HG03097 (cell line): Measurements from ENCODE around the gene MOV10L1.
"Not testable (repeated sequence)": the region's sequence is repeated elsewhere in the genome, so short reads cannot be mapped to it uniquely, and the experiment has no call there.

Experiments used
- ATAC-seq: cut with Tn5 transposase; IDR thresholded peaks from one replicate; pipeline ENCODE4 v1.9.1; 2021; ENCODE audit not compliant: unreplicated experiment, low FRiP score

Gene MOV10L1

DNA sequence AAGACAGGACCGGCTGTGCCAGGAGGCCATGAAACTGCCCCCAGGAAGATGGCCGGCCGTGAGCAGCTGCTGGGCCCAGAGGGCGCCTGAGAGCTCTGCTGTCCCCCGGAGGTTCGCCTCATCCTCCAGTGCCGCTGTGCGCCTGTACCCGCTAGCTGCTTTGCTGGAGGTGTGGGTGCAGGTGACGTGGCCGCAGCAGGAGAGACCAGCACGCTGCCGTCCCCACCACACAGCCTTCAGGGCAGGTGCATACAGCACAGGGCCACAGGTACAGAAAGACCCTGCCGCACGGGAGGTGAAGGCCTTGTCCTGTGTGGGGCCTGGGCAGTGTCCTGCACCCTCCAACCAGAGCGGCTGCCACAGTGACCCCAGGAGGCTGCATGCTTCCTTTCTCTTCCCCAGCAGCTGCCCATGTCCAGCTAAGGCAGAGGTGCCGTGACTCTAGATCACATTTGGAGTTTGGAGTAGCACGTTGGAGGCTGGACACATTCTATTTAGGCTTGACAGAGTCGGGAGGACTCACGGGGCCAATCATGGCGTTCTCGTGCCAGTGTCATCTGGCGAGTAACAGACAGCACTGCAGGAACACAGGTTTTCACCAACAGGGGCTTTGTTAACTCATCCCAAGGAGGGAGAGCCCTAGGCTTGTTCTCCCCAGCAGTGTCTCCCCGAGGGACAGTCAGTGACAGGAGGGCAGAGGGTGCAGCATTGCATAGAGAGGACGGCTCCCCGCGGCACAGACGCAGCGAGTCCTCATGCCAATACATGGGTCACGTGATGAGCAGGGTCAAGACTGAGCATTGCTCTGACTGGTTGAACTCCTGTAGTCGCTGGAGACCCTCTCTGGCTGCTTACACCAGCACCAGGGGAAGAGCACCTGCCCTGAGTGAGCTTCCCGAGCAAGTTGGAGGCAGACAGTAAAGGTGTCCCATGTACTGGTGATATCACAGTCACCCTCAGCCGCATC, 62.0 kb downstream of the MOV10L1 start:
- no peak for ATAC-seq

DNA sequence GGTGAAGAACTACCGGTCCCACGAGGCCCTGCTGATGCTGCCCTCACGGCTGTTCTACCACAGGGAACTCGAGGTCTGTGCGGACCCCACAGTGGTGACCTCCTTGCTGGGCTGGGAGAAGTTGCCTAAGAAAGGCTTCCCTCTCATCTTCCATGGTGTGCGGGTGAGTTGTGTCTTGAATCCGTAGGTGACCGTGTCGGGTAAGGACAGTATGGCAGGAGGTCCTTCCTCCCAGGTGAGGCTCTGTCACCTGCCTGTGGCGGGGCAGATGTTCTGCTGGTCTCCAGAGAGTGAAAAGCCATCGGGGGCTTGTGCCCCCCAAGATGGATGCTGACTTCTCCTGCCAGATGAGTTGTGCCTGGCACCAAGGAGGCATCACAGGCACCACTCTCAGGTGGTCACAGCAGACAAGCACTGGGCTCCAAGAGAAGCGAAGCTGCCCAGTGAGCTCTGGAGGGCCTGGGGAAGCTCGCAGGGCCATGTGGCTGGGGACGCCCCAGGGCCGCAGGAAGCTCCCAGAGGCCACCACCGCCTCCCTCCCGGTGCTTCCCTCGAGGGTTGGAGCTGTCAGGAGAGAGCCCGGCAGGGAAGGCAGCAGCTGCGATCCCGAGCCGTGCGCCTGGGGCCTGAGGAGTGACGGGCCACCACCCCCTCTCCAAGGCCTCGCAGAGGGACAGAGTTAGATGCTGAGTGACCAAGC, 63.4 kb downstream of the MOV10L1 start:
- ATAC-seq, result no peak

DNA sequence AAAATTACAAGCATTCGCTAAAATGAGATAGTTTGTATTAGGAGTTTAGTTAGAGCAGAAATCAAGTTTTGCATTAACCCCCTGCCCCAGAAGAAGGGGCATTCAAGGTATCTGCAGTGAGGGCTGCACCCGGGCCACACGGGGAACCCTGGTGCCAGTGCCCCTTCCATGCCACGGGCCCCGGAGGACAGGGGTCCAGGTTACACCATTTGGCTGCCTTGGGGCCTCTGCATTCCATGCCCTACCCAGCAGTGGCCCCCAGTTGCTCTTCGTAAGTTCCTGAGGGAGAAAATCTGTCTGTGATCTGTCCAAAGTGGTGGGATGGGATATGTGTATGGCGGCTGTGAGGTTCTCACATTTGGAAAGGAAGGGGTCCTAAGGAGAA, 63.9 kb downstream of the MOV10L1 start:
- ATAC-seq, result no peak

DNA sequence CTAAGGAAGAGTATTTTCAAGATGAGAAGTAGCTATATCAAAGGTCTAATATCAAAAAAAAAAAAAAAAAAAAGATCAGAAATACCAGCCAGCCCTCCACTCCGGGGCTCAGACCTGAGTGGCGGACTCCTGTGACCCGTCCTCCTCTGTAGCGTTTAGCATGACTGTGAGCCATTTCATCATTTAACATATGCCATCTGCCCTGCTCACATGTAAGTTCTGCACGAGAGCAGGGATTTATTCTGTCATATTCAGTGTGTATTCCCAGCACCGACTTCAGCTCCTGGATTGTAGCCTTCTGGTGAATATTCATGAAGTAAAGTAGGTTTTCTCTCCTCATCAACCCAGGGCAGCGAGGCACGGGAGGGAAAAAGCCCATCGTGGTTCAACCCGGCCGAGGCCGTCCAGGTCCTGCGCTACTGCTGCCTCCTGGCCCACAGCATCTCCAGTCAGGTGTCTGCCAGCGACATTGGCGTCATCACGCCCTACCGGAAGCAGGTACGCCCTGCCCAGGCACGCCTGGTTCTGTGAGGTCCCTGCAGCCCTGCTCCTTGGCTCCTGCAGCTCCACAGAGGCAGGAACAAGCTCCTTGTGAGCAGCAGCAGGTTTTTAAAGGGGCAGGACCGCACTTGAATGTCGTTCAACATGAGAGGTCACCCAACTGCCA, 68.0 kb downstream of the MOV10L1 start:
- no peak for ATAC-seq

DNA sequence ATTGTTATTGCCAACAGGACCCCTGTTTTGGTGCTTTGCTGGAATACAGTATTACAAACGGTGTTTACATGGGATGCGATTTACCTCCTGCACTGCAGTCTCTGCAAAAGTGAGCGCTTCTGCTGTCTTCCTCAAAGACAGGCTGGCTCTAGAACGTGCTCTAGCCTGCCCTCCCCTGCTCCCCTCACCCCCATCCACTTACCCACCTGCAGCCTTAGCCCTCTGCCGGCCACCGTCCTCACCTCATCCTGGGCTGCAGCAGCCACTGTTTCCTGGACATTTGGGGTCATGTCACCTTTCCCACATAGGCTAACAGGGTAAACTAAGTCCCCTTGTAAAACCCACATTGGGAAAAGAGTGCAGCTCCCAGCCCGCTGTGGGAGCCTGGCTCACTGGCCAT, 71.1 kb downstream of the MOV10L1 start:
- no peak for ATAC-seq

DNA sequence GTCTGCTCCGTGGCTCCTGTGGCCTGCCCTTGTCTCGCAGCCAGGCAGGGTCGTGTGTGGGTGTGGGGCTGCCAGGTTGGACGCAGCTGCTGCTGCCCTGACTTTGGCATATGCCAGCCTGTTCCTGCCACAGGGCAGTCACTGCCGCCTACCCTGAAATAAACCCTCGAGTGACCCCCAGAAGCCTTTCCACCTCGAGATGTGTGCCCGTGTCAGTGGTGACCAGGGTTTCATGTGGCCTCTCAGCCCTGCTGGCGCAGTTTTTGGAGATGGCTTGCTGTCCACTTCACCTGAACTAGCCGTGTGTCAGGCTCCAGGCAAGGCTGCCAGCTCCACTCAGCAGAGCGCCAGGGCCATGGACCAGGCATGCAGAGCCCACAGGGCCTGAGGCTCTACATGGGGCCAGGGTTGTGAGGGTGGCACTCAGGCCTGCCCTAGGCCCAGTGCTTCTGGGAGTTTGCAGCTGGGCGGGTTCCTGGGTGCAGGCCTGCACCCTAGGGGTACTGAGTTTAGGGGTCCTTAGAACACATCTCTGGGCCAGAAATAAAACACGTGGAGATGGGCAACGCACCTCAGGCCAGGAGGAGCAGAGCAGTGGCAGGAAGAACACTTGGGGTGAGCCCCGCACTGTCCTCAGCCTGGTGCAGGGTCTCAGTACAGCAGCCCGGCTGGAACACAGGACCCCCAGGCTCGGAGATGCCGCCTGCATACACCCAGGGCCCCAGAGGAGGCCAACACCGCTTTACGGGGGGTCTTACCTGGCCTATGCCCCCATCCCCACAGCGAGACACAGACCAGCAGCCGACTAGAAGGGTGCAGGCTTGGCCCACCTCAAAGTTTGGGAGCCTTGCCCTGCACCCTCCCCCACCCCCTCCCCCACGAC, 71.9 kb downstream of the MOV10L1 start:
- no peak for ATAC-seq

DNA sequence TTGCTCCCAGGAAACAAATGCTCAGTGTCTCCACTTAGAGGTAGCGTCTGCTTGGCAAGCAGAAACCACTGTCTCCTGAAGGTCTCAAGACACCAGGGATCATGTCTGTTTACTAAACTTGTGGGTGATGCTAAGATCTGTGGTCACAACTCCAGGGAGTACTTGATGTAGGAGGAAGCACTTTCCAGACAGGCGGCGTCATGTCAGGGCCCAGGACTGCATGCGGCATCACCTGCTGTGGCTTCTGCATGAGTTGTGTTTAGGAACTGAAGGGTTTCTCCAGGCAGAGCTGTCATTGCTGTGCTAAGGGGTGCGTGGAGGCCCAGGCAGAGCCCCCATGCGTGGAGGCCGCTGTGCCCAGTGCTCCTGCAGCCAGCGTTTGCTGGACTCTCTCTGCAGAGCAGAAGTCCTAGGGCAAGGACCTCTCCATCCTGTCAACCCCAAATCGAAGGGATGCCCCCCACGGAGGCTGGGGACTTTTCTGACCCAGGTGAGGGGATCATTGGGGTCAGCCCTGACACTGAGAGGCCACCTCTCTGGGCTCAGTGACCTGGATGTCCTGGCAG, 72.7 kb downstream of the MOV10L1 start:
- ATAC-seq, result no peak

DNA sequence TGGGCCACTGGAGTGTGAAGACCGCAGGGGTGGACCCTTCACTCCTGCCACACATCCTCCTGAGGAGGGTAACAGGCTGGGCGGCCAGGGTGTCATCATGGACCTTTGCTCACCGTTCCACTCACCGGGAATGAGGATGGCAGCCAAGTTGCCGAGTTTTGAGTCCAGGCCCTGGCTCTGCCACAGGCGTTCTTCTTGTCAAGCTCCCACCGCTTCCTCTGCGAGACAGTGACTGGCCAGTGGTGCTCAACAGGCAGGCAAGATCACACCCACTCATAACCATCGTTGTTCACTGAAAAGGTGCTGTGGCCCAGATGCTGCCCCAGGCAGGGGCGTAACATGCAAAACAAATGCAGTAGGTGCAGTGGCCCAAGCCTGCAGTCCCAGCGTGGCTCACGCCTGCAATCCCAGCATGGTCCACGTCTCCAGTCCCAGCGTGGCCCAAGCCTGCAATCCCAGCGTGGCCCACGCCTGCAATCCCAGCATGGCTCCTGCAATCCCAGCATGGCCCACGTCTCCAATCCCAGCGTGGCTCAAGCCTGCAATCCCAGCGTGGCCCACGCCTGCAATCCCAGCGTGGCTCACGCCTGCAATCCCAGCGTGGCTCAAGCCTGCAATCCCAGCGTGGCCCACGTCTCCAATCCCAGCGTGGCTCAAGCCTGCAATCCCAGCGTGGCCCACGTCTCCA, 75.8 kb downstream of the MOV10L1 start:
- no peak for ATAC-seq

DNA sequence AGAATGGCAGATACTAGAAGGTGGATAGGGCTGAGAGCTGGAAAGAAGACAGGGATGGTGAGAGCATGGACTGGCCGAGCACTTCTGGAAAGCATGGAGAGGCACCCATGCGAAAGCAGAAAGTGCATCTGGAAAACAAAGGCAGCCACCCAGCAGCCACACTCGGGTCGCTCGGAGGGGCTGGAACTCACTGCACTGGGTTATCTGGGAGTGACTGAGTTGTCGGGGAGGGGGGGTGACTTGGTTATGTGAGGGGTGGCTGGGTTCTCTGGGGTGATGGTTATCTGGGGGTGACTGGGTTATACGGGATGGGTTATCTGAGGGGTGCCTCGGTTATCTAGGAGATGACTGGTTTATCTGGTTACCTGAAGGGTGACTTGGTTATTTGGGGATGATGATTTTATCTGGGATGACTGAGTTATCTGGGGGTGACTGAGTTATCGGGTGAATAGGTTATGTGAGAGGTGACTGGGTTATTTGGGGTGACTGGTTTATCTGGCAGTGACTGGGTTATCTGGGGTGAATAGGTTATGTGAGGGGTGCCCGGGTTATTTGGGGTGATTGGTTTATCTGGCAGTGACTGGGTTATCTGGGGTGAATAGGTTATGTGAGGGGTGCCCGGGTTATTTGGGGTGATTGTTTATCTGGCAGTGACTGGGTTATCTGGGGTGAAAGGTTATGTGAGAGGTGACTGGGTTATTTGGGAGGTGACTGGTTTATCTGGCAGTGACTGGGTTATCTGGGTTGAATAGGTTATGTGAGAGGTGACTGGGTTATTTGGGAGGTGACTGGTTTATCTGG, 78.1 kb downstream of the MOV10L1 start:
- no peak for ATAC-seq

DNA sequence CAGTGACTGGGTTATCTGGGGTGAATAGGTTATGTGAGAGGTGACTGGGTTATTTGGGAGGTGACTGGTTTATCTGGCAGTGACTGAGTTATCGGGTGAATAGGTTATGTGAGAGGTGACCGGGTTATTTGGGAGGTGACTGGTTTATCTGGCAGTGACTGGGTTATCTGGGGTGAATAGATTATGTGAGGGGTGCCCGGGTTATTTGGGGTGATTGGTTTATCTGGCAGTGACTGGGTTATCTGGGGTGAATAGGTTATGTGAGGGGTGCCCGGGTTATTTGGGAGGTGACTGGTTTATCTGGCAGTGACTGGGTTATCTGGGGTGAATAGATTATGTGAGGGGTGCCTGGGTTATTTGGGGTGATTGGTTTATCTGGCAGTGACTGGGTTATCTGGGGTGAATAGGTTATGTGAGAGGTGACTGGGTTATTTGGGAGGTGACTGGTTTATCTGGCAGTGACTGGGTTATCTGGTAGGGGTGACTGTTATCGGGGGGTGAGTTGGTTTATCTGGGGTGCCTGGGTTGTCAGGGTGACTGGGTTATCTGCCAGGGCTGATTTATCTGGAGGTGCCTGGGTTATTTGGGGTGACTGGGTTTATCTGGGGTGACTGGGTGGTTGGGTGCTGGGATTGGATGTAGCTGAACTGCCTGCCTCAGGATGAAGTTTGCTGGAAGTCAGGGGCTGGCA, 78.8 kb downstream of the MOV10L1 start:
- ATAC-seq, result not testable (repeated sequence)

DNA sequence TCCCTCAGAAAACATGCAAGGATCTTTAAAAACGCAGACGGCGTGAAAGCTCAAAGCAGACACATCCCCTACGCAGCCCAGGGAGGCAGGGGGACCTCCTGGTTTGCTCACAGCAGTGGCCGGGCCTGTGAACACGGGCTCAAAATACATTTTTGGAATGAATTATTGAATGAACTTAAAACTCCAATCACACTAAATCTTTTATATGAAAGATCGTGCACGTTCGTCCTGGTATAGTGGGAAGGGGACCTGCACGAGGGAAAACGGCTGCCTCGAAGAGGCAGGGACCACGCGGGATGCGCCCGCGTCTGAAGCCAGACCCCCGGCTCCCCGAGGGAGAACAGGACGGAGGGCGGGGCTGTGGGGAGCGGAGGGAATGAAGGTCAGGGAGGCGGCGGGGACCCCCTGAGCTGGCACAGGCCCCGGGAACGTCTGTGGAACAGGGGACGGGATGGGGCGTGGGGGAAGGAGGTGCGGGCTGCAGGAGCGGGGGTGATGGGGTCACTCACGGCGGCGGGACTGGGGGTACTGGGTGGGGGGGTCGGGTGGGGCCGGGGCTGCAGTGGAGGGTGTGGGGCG, 79.5 kb downstream of the MOV10L1 start:
- ATAC-seq, result no peak

DNA sequence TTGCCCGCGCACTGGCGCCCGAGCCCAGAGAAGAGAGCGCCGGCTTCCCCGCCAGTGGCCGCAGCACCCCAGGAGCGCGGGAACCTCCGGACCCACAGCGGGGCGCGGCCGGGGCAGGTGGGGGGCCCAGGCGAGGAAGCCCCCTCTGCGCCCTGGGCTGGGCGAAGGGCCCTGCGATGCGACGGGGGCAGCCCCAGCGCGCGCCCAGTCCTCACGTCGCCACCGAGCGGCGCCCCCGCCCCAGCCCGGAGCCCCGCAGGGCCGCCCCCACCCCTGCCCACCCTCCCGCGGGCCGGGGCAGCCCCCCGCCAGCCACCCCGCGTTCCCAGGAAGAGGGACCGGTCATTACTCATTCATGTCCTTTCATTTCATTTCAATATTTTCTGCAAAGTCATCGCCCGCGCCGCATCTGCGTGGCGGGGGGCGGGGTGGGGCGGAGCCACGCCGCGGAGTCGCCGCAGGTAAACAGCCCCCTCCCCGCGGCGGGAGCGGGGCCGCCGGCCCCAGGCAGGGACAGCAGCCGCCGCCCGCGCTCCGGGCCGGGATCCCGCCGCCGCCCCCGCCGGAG, 80.1 kb downstream of the MOV10L1 start:
- no peak for ATAC-seq

DNA sequence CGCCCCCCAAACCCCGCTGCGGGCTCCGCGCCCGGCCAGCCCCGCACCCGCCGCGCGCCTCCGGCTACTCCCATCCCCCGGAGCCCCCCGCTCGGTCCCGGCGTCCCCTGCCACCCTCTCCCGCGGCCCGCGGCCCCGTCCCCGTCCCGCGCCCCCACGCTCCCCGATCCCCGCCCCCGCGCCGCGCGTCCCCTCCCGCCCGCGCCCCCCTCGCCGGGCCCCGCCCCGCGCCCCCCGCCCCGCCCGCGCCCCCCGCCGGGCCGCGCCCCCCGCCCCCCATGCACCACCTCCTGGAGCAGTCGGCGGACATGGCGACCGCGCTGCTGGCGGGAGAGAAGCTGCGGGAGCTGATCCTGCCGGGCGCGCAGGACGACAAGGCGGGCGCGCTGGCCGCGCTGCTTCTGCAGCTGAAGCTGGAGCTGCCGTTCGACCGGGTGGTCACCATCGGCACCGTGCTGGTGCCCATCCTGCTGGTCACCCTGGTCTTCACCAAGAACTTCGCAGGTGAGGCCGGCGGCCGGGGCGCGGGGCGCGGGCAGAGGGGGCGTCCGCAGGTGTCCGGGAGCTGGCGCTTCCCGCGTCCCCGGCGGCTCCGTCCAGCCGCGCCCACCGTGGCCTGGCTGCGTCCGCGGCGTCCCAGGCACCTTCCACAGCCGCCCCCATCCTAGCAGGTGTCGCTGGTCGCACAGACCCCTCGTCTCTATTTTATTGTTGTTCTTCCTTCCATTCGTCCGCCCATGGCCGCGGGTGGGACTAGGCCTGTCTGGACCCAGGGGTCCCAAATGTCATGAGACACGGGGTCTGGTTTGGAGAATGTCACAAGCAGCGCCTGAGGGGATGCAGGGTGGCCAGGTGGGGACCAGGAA, 80.9 kb downstream of the MOV10L1 start, which contains the start of gene PANX2:
PANX2 (plus strand) TSS at position 279 of the 866 bp plus-strand sequence; CDS start at position 279, 0 bp downstream.
- no peak for ATAC-seq

DNA sequence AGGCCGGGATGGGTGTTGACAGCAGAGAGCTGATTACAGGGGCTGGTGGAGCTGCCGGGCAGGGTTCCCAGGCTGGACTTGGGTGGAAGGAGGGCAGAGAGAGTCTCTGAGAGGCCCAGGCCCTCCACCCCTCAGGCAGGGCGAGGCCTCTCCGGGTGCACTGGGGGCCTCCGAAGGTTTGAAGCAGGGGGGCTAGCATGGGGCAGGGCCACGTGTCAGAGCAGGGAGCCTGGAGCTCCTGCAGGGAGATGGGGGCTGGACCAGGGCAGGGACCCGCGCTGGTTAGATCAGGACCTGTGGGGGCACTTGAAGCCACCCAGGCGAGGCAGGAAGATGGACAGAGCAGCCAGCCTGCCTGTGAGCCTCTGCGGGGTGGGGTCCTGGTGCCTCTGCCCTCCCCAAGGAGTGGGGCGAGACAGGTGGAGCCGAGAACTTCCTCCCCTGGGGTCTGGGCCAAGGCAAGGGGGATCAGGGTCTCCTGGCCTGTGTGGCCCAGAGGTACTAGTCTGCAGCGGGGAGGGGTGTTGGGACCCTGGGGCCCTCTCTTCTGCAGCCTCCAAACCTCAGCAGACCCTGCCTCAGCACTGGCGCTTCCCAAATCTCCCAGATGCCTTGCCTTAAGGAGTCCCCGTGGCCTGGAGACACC, 81.6 kb downstream of the MOV10L1 start:
- ATAC-seq, result no peak

DNA sequence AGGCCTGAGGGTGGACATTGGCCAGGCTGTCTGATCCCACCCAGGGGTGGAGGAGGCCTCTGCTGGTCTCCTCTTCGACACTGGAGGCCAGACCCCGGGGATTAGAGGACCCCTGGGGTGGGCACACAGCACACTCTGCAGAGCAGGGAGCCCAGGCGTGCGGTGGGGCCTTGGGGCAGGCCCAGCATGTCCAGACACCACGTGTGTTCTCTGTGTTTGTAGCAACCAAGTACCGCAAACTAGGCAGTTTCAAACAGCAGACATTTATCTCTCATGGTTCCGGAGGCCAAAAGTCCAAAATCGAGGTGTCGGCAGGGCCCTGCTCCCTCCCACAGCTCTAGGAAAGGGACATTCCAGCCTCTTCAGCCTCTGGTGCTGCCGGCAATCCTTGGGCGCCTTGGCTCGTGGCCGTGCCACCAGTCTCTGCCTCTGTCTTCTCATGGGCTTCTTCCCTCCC, 82.2 kb downstream of the MOV10L1 start:
- no peak for ATAC-seq
